GM15510 (cell line): ENCODE results near the gene RFNG.

Source experiments
- POLR2A ChIP-seq: IDR thresholded peaks from 3 replicates; pipeline ENCODE4 v1.6.1; 2011; ENCODE audit warnings: borderline replicate concordance; ENCODE audit not compliant: insufficient read length; ENCODE audit errors: extremely low read depth

RFNG gene

DNA sequence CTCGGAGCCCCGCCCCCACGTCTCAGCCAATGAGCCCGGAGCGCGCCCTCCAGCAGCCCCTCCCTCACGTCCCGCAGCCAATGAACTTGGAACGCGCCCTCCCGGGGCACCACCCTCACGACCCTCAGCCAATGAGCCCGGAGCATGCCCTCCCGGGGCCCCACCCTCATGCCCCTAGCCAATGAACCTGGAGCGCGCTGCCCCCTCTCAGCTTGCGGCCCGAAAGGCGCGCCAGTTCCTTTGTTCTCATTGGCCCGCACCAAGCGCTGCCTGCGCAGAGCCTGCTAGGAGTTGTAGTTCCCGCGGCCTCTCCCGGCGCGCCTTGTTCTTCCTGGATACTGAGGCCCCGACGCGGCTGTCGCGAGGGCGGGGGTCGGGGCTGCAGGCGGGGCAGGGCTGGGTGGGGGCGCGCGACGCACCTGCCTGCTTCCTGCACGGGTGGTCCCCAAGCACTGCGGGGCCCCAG is 28.6 kb downstream of the RFNG start, which contains the start of gene LRRC45:
TSS of gene LRRC45 (plus strand) at position 325 of the 466 bp plus-strand sequence. CDS start 339 bp downstream, outside the sequence.
- TF ChIP-seq POLR2A: no peak

DNA sequence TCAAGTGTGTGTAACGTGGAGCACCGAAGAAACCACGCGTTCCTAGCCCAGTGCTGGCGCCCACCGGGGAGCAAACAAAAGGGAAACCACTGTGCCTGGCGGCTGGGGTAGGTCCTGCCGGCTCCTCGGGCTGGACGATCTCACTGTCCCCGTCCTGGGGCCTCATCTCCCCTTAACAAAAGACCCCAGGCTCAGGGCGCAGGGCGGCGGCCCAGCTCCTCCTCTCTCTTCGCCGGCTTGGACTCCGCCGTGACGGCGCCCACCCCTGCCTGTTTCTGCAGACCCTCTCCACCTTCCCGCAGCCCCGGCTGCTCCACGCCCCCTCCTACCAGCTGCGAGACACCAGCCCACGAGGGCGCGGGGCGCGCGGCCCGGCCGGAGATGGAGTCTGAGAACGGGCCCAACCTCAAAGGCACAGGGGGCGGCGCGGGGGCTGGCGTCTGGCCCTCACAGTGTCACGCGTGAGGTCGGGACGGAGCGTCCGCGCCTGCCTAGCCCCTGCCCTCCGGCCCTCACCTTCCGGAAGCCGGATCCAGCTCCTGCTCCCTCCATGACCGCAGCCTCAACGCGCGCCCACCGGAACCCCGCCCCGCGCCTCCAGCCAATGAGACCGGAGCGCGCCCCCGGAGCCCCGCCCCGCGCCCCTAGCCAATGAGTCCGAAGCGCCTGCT is 29.2 kb downstream of the RFNG start, which contains the start of gene CENPX:
TSS of gene CENPX (minus strand) at position 569 of the 671 bp plus-strand sequence. CDS start at position 552, 17 bp downstream.
- TF ChIP-seq POLR2A: peak; percentile 72

DNA sequence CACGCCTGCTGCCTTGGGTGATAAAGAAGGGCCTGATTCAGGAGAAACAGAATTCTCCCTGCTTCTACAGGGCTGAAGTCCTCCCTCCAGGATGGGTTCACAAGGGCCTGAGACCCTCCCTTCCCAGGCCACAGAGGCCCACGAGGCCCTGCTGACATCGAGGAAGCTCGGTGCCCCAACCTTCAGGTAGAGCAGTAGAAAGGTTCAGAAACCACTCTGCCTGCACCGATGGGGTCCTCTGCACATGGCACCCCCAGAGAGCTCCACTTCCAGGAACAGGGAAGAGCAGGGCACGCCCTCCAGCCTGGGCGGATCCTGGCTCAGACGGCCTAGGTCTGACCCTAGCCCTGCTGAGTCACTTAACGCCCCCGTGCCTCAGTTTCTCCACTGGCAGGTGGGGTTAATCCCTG is 29.7 kb downstream of the RFNG start:
- TF ChIP-seq POLR2A: no peak

DNA sequence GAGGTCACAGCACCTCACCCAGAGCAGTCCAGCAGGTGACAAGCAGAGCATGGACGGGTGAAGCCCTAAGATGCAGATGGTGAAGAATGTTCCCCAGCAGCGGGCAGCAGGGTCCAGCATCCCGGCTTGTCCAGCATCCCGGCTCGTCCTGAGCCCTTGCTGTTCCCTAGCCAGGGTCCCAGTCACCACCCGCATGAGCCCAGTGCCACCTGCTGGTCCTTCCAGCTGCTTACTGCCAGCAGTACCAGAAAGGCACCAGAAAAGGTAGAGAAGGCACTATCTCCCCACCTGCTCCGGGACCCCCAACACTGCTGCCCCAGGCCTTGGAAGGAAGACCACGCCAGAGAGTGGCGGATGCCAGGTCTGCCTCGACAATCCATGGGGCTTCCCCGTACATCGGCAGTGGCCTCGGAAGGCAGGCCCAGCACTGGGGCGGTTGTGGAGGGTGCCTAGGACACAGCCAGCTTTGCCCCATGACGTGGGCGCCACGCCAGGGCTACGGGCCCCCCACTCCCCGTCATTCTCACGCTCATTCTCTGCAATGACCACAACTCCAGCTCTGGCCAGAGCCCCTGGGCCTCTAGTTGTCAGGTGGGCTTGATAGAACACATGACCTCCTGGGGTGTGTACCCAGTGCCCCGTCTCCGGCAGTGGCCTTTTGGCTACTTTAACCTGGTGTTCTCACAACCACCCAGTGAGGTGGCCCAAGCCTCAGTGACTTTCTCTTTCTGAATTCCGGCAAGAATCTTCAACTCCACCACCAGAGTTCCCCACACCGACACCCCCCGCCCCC is 30.3 kb downstream of the RFNG start:
- no peak for TF ChIP-seq POLR2A

DNA sequence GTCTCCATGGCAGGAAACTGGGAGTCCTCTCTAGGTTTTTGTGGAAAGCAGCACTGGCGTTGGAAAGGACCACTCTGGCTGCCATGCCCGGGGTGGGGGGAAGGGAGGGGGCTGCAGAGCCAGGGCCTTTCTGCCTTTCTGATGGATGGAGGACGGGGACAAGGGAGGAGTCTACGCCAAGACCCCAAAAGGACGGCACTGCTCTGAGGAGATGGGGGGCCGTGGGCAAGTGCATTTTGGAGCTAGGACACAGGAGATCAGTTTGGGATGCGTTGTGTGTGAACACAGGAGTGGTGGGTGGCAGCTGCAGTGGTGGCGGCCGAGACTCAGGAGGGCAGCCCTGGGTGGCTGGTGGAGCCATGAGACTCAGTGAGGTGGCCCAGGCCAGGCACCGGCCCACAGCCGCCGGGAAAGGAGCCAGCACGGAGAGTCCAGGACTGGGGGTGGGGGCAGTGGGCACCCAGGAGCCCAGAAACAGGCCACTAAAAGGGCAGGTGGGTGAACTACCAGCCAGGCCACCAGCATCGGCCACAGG is 31.0 kb downstream of the RFNG start:
- TF ChIP-seq POLR2A: no peak

DNA sequence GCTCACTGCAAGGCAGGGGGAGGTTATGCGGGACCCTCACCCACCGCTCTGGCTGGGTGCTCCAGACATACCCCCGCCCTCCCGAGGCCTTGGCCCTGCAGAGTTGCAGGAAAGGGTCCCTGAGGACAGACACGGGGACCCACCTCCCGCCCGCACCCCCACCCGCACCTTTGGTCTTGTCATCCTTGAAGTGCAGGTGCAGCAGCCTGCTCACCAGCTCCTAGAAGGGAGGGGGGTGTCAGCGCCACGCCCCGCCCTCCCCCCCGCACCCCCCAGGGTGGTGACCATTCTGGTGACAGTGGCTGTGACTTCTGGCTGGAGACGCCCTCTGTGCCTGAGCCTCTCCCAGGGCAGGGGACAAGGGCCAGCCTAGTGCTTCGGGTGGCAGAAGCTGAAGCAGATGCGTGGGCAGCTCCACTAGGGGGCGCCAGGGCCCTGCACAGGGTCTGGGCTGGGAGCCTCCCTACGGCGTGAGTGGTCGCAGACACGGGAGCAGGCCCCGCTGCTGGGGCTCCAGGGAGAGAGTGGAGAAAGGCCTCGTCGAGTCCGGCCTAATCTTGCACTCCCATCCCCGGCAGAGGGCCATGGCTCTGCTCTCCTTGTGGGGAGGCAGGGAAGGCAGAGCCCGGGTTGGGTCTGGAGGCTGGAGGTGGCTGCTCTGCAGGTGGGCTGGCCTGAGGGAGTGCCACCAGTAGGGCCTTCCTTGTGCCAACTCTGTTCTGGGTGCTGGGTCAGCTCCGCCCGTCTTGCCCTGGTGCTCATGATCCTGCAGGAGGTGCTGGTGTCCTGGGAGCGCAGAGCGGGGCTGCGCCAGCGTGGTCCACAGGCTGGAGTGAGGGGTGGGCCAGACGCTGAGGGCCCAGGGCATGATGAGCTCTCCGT is 31.7 kb downstream of the RFNG start:
- no peak for TF ChIP-seq POLR2A

DNA sequence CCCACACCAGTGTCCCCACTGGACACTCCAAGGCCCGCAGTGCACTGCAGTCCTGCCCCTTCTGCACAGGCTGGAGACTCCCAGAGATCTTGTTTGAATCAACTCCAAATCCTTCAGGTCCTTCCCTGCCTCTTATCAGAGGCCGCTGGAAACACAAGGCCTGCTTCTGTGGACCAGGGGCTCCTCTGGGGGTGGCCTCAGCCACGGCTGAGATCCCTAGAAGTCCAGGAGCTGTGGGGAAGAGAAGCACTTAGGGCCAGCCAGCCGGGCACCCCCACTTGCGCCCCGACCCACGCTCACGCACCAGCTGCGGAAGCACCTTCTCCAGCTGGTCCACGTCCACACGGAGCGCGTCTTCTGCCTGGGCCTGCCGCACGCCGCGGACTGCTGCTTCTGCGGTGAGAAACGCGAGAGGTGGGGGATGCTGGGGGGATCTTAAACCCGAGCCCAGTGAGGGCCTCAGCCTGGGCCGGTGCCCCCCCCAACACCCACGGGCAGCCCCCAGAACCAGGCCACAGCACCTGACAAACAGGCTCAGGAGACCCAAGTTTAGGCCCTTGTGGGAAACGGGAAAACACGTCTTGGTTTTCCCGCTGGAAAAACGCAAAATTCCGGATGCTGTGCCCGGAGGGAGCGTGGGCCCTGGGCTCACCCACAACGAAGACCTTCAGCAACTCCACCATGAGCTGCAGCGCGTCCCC is 32.5 kb downstream of the RFNG start:
- TF ChIP-seq POLR2A: no peak

DNA sequence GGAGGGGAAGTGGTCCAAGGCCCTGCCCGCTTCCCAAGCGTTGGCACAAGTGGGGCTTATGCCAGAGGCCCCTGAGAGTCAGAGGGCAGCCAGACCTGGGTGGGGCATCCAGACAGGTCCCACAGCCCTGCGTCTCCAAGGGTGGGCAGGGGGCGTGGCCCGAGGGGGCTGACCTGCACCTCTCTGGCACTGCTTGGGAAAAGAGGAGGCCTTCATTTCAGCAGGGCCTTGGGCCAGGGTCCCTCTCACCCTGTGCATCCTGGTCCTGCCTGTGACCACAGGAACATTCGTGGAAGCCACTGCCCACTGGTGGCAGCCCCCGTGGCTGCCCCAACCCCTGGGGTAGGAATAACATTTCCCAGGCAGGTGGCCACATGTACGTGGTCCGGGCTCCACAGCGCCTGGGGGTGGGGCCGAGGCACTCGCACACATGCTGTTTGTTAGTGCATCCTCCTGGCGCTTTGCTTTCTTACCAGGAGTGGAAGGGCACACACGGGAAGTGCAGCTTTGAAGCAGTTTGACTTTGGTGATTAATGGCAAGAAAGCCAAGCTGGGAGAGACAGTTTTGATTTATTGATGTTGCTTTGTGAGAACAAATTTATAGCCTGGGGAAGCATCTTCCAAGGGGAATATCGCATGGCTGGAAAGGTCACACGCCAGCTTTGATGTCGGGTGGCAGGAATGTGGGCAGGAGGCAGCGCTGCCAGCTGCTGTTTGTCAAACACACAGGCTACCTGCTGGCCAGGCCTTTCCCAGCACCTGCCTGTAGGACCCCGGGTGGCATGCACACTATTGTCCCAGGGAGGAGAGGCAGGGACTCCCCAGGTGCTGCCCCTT is 33.2 kb downstream of the RFNG start:
- TF ChIP-seq POLR2A: no peak

DNA sequence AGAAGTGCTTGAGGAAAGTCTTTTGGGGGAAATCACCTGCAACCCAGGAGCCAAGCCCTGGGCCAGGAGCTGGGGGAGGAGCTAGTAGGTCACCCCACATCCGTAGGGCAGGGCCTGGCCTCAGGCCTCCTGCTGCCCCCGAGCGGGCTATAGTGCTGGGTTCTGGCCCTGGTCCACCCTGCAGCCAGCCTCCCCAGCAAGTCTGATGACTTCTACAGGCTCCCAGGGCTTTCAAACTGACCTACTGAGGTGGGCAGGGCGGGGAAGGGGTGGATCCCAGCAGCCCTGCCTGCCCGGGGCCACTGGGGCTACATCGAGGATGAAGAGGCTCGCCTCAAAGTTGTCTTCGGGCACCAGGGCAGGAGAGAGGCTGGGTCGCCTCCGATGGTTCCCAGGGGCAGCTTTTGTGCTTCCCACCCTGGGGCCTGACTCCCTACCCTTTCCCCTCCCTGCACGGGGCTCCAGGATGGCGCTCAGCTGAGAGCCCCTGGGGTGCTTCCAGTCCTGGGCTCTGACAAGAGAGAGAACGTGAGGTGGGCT is 33.9 kb downstream of the RFNG start:
- no peak for TF ChIP-seq POLR2A

DNA sequence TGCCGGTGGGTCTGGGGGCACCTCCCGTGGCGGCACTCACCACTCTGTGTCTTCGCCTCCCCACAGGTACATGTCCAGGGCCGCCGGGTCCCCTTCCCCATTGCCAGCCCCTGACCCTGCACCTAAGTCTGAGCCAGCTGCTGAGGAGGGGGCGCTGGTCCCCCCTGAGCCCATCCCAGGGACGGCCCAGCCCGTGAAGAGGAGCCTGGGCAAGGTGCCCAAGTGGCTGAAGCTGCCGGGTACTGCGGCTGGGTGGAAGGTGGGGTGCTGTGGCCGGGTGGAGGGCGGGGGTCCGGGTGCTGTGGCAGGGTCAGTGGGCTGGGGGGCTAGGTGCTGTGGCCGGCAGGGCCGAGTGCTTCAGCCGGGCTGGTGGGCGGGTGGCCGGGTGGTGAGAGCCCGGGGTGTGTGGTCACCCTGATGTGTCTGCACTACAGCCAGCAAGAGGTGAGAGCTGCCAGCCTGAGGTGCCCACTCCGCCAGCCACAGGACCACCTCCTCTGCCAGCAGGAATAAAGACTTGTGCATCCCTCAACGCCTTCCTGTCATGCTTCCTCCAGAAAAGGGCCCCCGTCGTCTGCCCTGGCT is 34.6 kb downstream of the RFNG start:
- no peak for TF ChIP-seq POLR2A

DNA sequence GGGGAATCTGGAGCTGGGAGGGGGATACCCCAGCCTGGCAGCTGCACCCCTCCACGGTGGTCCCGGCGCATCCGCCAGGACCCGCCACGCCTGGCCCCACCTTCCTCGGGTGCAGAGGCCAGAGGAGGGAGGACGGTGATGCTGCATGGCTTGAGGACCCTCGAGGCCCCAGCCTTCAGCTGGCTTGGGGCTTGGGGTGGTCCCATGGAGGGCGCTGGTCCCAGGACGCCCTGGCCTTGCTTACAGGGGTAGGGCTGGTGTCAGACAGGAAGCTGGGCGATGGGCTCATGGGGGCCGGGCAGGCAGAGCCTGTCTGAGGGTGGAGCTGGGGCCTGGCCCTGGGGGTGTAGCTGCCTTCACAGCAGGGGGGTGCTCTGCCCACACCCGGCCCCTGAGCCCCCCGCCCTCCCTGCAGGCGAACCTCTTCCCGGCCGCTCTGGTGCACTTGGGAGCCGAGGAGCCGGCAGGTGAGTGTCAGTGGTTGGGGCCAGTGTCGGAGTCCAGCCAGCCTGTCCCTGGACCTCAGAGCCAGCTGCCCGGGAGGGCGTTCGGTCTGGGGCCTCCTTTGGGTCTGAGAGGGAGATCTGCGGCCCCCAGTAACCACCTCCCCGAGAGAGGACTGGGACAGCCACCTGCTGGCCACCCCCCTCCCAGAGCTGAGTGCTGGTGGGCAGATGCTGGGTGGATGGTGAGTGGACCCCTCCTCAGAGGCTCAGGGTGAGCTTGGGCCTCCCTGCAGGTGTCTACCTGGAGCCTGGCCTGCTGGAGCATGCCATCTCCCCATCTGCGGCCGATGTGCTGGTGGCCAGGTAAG is 35.3 kb downstream of the RFNG start:
- TF ChIP-seq POLR2A: no peak

DNA sequence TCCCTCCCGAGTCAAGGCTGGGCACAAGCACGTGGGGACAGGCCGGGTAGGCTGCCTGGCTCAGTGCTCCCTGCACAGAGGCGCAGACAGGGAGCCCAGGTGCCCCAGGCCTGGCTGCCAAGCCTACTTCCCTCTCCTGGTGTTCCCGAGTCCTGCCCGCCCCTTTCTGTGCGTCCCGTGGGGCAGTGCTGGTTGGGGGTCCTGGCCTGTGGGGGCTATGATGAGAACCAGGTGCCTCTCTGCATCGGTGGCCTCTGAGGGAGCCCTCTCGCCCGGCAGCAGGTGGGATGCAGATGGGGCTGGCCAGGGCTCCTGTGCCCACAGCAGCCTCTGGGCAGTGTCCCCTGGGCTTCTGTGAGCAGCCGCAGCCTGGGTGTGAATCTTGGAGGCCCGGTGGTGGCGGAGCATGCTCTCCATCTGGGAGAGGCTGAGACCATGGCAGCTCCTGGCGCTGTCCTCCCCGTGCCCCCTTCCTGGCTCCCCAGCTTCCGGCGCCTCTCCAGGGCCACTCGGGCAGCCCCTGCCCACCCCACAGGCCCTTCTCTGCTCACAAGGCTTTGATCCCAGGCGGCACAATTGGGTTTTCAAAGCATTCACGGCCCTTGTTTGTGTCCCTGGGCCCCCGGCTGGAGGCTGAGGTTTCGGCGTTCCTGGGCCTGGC is 36.2 kb downstream of the RFNG start:
- no peak for TF ChIP-seq POLR2A

DNA sequence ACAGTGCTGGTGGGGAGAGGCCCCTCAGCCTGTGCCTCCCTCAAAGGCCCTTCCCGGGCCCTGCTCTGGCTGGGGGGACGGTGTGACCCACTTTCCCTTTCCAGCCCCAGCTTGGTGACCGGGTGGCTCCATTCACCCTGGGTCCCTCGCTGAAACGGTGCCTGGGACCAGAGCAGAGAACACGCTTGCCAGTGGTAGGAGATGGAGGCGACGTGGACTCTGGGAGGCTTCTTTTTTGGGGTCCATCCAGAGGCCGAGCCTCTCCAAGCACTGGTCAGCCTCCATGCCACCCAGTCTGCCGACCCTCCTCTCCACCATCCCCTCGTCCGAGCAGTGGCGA is 36.7 kb downstream of the RFNG start:
- TF ChIP-seq POLR2A: no peak
